Uterus (tissue), 4 donors: ENCODE results near the gene MAP3K20. TPM values are rescaled to one million over a fixed set of nuclear protein-coding genes. Genes with fewer than 3 reads are reported as not detected.

Source experiments
- DNase-seq, 2 donors: peaks; one replicate each; pipeline ENCODE4 v3.0.0-alpha.2; 2019 to 2020
- H3K27ac ChIP-seq, 2 donors: fragments of 200-600 bp; sonication (generic); 1 replicate in 1 of 2; 2 replicates in 1 of 2; pipeline ENCODE4 v1.5.1; 2016 to 2018
- H3K27me3 ChIP-seq, 2 donors: fragments of 200-600 bp; sonication (generic); one replicate each; pipeline ENCODE4 v1.5.1; 2018 to 2019; ENCODE audit warnings: control low read depth in 1 of 2
- H3K36me3 ChIP-seq, 2 donors: fragments of 200-600 bp; sonication (generic); one replicate each; pipeline ENCODE4 v1.5.1; 2019; ENCODE audit warnings: control low read depth in 1 of 2
- H3K4me1 ChIP-seq, 2 donors: fragments of 200-600 bp; sonication (generic); one replicate each; pipeline ENCODE4 v1.5.1; 2018 to 2019; ENCODE audit warnings: control low read depth in 1 of 2
- H3K4me3 ChIP-seq, 2 donors: fragments of 200-600 bp; sonication (generic); 1 replicate in 1 of 2; 2 replicates in 1 of 2; pipeline ENCODE4 v1.5.1; 2018 to 2019; ENCODE audit warnings: mild to moderate bottlenecking in 1 of 2
- H3K9me3 ChIP-seq, 2 donors: fragments of 200-600 bp; sonication (generic); one replicate each; pipeline ENCODE4 v1.5.1; 2019; ENCODE audit warnings: control low read depth in 1 of 2
- CTCF ChIP-seq, 4 experiments: fragments of 200-600 bp in 2 of 4; fragments of 450-650 bp in 2 of 4; sonication (generic) in 2 of 4; IDR thresholded peaks; one replicate each; pipeline ENCODE4 v1.5.1; 2016 to 2019; ENCODE audit warnings: antibody characterized with exemption in 4 of 4, mild to moderate bottlenecking in 2 of 4, moderate library complexity in 1 of 4
- POLR2A ChIP-seq, 2 donors: fragments of 450-650 bp; IDR thresholded peaks; one replicate each; pipeline ENCODE4 v1.6.1; 2016; ENCODE audit warnings: antibody characterized with exemption in 2 of 2, mild to moderate bottlenecking in 1 of 2, moderate library complexity in 1 of 2
- intact Hi-C: fragments of 100-400 bp; cut with DNase I; formaldehyde crosslinking; loops from one replicate; pipeline ENCODE4 v1.15.1; 2023; ENCODE audit warnings: low total_unique reads
- total RNA-seq, 4 donors: library from RNA; depleted of rRNA in 3 of 4; stranded (reverse); fragments of >200 nt in 3 of 4; gene quantifications; one replicate each; pipeline versions ENCODE4 v1.1.0 to v1.2.4, GENCODE V29; 2014 to 2023
- donor health status: DM: yes; HTN: yes; CAD: no.

MAP3K20 gene
- total RNA-seq, 4 donors from 2014 or later: 47.6 to 183 (median 124) TPM

DNA sequence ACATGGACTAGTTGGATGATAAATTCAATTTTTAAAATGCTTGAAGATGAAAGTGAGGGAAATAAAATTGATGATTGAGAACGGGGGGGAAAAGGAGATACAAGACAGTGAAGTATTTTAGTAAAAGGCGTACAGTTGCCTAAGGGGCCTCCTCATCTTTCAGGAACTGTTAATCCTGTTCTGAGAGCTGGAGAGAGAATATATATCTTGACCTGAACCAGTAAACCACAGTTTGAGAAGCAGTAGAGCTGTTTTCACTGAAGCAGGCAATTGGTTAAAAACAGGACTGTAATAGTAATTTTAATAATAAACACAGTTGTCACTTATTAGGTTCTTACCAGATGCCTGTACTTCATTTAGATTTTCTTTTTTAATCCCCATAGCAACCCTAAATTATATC lies 137.5 kb downstream of the MAP3K20 start:
- Histone ChIP-seq H3K27ac (peak overlapping the region in 1 of 2 donors; percentile 13), H3K36me3 (no peaks in the 10 kb centered on the region), H3K27me3 (no peaks in the 10 kb centered on the region), H3K4me3 (no peak overlapping the region), H3K9me3 (no peaks in the 10 kb centered on the region), H3K4me1 (no peaks in the 10 kb centered on the region)
- intact Hi-C loops: loop anchor here (5.0 kb wide), 1 partner anchor 186 kb away; no protein-coding TSS in a partner anchor
- DNase-seq: no peak
- TF ChIP-seq CTCF (IDR thresholded peaks at IDR 0.05) (no peak), POLR2A (IDR thresholded peaks at IDR 0.05) (no peak)

GRCh38 chr2:173214213-173214612 lies 138.6 kb downstream of the MAP3K20 start:
- no peak for TF ChIP-seq POLR2A (IDR thresholded peaks at IDR 0.05)
- TF ChIP-seq CTCF (IDR thresholded peaks at IDR 0.05): no peak
- Histone ChIP-seq H3K27ac (no peak overlapping the region), H3K36me3 (no peaks in the 10 kb centered on the region), H3K27me3 (no peaks in the 10 kb centered on the region), H3K9me3 (no peaks in the 10 kb centered on the region), H3K4me1 (no peaks in the 10 kb centered on the region), H3K4me3 (no peak overlapping the region)
- DNase-seq: no peak
- intact Hi-C loops: loop anchor here (5.0 kb wide), 1 partner anchor 187 kb away; no protein-coding TSS in a partner anchor

- Histone ChIP-seq H3K27me3 (no peaks in the 10 kb centered on the region), H3K36me3 (no peaks in the 10 kb centered on the region), H3K4me1 (no peaks in the 10 kb centered on the region), H3K27ac (no peak overlapping the region), H3K4me3 (no peak overlapping the region), H3K9me3 (no peaks in the 10 kb centered on the region)
- intact Hi-C loops: no loop called here
- no peak for DNase-seq
- TF ChIP-seq POLR2A (IDR thresholded peaks at IDR 0.05): no peak
- no peak for TF ChIP-seq CTCF (IDR thresholded peaks at IDR 0.05)
These were observed 139.7 kb downstream of the MAP3K20 start for GRCh38 chr2:173215316-173215715.

DNA sequence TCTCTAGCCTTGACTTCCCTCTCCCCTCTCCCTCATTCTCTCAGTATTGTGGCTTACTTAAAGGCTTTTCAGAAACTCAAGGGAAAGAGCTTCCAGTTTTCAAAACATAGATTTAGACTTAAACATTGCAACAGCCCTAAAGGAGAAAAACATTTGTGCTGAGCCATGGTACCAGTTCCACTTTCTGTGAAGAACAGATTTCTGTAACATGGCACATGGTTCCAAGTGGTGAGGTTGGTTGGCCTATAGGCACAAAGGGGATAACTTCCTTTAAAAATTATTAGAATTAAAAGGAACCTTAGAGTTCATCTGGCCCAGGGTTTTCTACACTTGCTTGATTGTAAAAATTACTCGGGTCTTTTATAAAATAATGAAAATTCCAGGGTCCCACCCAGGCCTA lies 140.4 kb downstream of the MAP3K20 start:
- H3K4me1 ChIP-seq: no peaks in the 10 kb centered on the region
- H3K27me3 ChIP-seq: no peaks in the 10 kb centered on the region
- no peaks in the 10 kb centered on the region for H3K36me3 ChIP-seq
- H3K9me3 ChIP-seq: no peaks in the 10 kb centered on the region
- no peak for DNase-seq
- no peak overlapping the region for H3K4me3 ChIP-seq
- intact Hi-C loops: no loop called here
- TF ChIP-seq POLR2A (IDR thresholded peaks at IDR 0.05): no peak
- no peak for TF ChIP-seq CTCF (IDR thresholded peaks at IDR 0.05)
- H3K27ac ChIP-seq: no peak overlapping the region

DNA sequence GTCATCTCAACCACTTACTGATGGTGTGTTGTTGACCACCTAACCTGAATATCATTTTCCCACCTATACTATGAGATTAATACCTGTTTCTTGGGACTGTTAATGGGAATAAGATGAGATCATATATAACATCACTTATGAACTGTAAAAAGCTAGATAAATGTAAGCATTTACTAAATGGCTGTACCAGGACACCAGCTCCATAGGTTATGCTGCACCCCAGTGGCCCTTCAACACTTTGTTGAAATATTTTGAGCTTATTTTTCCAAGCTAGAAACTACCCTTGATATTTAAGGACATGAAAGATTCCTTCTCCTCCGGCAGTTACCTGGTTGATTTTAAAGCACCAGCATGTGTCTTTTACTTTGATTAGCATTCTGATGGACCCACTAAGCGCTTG lies 141.0 kb downstream of the MAP3K20 start:
- no peak for DNase-seq
- TF ChIP-seq POLR2A (IDR thresholded peaks at IDR 0.05) (no peak), CTCF (IDR thresholded peaks at IDR 0.05) (no peak)
- H3K9me3 ChIP-seq: no peaks in the 10 kb centered on the region
- intact Hi-C loops: no loop called here
- H3K27ac ChIP-seq: no peak overlapping the region
- H3K27me3 ChIP-seq: no peaks in the 10 kb centered on the region
- H3K4me1 ChIP-seq: no peaks in the 10 kb centered on the region
- H3K36me3 ChIP-seq: no peaks in the 10 kb centered on the region
- no peak overlapping the region for H3K4me3 ChIP-seq
